Coronary artery (tissue), 2 donors: ENCODE results near the gene DNER.

ENCODE experiments used
- DNase-seq: peaks from one replicate; pipeline ENCODE4 v3.0.0-alpha.2; 2017; ENCODE audit warnings: low spot score
- H3K27ac ChIP-seq, 2 donors: fragments of 200-600 bp; sonication (generic); one replicate each; pipeline ENCODE4 v1.5.1; 2016 to 2019
- H3K4me3 ChIP-seq: fragments of 200-600 bp; sonication (generic); 2 replicates; pipeline ENCODE4 v1.5.1; 2016; ENCODE audit warnings: mild to moderate bottlenecking, moderate library complexity
- CTCF ChIP-seq: fragments of 200-600 bp; sonication (generic); IDR thresholded peaks from one replicate; pipeline ENCODE4 v1.5.1; 2019; ENCODE audit warnings: antibody characterized with exemption

The DNER gene

DNA sequence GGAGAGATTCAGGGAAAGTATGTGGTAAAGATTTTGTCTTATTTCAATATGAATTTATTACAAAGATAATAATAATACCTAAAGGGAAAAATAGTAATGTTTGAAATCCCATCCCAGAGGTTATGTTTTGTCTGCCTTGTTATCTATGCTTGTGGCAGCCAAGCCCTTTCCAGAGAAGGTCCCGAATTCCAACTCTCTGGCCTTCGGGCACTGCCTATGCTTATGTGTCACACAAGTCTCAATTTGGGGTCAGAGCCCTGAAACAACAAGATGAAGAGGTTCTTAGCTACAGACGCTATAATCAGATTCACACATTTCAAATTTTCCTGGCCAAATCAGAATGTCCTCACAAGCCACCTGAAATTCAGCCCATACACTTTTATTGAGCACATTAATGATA is 59.9 kb downstream of the DNER start:
- Histone ChIP-seq H3K4me3 (no peak overlapping the region), H3K27ac (no peak overlapping the region)
- no peak for TF ChIP-seq CTCF
- no peak for DNase-seq

DNA sequence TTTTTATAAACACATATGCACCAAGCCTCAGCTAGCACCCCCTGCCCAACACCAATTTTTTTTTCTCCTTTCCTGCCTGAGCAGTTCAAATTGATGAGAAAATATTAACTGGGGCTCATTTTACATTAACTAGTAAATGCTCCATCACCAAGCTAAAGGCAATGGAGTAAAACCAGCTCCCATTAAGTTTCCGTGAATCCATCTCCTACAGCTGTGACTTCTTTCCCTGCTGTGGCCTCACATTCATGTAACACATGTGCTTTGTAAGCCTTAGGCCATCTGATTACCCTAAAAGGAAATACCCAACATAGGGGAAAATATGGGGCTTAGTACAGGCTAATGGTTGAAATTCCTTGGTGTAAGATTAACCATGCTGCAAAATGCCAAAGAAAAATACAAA is 60.8 kb downstream of the DNER start:
- no peak for DNase-seq
- no peak for TF ChIP-seq CTCF
- Histone ChIP-seq H3K4me3 (no peak overlapping the region), H3K27ac (no peak overlapping the region)

DNA sequence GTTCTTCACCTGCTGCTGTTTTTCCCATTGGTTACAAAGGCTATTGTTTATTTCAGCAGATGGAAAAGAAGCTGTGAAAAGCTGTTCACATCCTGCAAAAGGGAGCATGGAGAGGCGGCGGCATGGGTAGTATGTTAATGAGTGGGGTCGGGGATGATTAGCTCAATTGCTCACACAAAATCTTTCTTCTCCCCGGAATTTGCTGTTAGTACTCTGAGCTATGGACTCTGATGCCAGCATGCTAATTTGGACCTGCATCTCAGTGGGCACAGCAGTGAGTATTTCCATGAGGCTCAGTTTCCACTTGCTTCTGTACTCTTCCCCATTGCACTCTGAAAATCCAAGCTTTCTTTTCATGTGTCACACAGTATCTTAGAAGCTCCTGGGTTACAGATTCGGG is 61.6 kb downstream of the DNER start:
- no peak overlapping the region for H3K4me3 ChIP-seq
- DNase-seq, result no peak

GRCh38 chr2:229650901-229651300 is 63.5 kb downstream of the DNER start:
- no peak overlapping the region for H3K27ac ChIP-seq
- no peak for TF ChIP-seq CTCF
- DNase-seq, result no peak
- H3K4me3 ChIP-seq, result no peak overlapping the region

More for the DNA sequence above, 61.6 kb downstream of the DNER start:
- no peak for TF ChIP-seq CTCF
- no peak overlapping the region for H3K27ac ChIP-seq

GRCh38 chr2:229650059-229650458 is 64.3 kb downstream of the DNER start:
- H3K27ac ChIP-seq, result no peak overlapping the region
- no peak overlapping the region for H3K4me3 ChIP-seq
- no peak for DNase-seq
- no peak for TF ChIP-seq CTCF

GRCh38 chr2:229646186-229646723 is 68.1 kb downstream of the DNER start:
- Histone ChIP-seq H3K4me3 (no peak overlapping the region), H3K27ac (no peak overlapping the region)
- no peak for DNase-seq
- no peak for TF ChIP-seq CTCF

GRCh38 chr2:229642371-229642770 is 72.0 kb downstream of the DNER start:
- Histone ChIP-seq H3K27ac (no peak overlapping the region), H3K4me3 (no peak overlapping the region)
- no peak for DNase-seq
- no peak for TF ChIP-seq CTCF
